Measurements from ENCODE around the gene LILRB5. TPM values are rescaled to one million over a fixed set of nuclear protein-coding genes. Genes with fewer than 3 reads are reported as not detected.

The LILRB5 gene
- total and polyA plus RNA-seq, 2 donors (not counting 1 experiment from before 2014, with no cell fraction given), result 0.05 TPM; not detected in 1

DNA sequence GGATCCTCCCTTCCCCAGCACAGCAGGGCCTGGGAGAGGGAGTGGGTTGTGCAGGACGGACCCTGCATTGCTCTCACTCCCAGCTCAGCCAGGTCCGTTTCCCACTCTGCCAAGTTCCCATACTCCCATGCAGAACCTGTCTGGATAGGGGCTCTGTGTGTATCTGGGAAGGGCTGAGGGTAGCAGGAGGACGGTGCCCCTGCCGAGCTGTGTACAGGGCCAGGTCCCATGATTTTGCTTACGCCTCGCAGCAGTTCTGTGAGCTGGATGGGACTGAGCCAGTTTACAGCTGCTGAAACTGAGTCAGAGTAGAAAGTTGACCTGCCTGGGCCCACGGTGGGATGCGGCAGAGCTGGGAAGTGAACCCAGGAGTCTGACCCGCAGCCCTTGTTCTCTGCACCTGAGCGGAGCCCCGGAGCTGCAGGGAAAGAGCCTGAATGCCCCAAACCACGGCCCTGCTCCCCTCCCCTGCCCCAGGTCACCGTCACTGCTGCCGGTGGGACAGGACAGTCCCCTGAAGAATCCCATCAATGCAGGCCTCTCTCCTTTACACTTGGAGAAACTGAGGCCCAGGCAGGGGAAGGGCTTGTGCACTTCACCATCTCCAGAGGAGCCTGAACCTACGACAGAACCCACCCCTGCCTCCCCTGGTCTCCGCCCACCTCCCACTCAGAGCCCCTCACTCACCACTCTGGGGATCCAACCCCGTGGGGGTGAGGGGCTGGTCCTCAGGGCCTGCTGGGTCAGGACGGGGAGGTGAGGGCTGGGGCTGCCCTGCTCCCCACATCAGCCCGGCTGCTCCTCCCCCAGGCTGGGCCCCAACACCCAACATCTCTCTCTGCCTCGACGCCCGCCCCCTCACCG lies 3.5 kb downstream of the LILRB5 start:
- intact Hi-C loops (cut with micrococcal nuclease), result no loop called here
- Histone ChIP-seq H3K27me3 (replicated peaks in 1 of 4; ENCODE audit: control extremely low read depth in 1 of 4, control insufficient read depth in 3 of 4, insufficient read depth in 4 of 4, low read length in 3 of 4) (peaks cover 0 to 40% (median 2%) of the 10 kb centered on the region in 4 experiments), H3K4me3 (ENCODE audit: control extremely low read depth in 1 of 5, extremely low read depth in 1 of 5, insufficient read depth in 1 of 5, low read depth in 2 of 5, low read length in 4 of 5) (no peak overlapping the region), H3K9me3 (ENCODE audit: control extremely low read depth in 1 of 3, control insufficient read depth in 2 of 3, insufficient read depth in 1 of 3, low read length in 2 of 3) (no peaks in the 10 kb centered on the region), H3K79me2 (ENCODE audit: control insufficient read depth, insufficient read depth, low read length) (no peaks in the 10 kb centered on the region), H3K36me3 (replicated peaks in 1 of 2; ENCODE audit: control extremely low read depth in 1 of 2, control insufficient read depth in 1 of 2, extremely low read depth in 1 of 2, insufficient read depth in 2 of 2, low read length in 1 of 2) (no peaks in the 10 kb centered on the region), H3K4me2 (replicated peaks; ENCODE audit: low read depth, low read length, poor library complexity, severe bottlenecking) (no peak overlapping the region), H3K4me1 (ENCODE audit: control insufficient read depth in 2 of 2, insufficient read depth in 2 of 2, low read length in 2 of 2) (no peaks in the 10 kb centered on the region), H2AFZ (ENCODE audit: insufficient read depth, low read depth, low read length, poor library complexity, severe bottlenecking) (no peak overlapping the region), H3K9ac (ENCODE audit: low read length) (no peak overlapping the region), H3K27ac (ENCODE audit: low read length in 2 of 2) (no peak overlapping the region), H4K20me1 (ENCODE audit: control insufficient read depth, insufficient read depth, low read length, poor library complexity, severe bottlenecking) (no peaks in the 10 kb centered on the region)
- H3K27me3 Mint-ChIP-seq, result peaks cover 30% of the 10 kb centered on the region
- ChIA-PET POLR2A (no interaction called here), CTCF (interaction anchor here (0.8 kb wide), 1 partner anchor 12 kb away, joined by 3 read pairs; no protein-coding TSS in a partner anchor)
- no peaks in the 10 kb centered on the region for H3K9me3 Mint-ChIP-seq (ENCODE audit: insufficient read depth)
- H3K27ac Mint-ChIP-seq, result no peak overlapping the region
- no peaks in the 10 kb centered on the region for H3K4me1 Mint-ChIP-seq
- TF ChIP-seq, protein P1, sequence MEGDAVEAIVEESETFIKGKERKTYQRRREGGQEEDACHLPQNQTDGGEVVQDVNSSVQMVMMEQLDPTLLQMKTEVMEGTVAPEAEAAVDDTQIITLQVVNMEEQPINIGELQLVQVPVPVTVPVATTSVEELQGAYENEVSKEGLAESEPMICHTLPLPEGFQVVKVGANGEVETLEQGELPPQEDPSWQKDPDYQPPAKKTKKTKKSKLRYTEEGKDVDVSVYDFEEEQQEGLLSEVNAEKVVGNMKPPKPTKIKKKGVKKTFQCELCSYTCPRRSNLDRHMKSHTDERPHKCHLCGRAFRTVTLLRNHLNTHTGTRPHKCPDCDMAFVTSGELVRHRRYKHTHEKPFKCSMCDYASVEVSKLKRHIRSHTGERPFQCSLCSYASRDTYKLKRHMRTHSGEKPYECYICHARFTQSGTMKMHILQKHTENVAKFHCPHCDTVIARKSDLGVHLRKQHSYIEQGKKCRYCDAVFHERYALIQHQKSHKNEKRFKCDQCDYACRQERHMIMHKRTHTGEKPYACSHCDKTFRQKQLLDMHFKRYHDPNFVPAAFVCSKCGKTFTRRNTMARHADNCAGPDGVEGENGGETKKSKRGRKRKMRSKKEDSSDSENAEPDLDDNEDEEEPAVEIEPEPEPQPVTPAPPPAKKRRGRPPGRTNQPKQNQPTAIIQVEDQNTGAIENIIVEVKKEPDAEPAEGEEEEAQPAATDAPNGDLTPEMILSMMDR (IDR thresholded peaks at IDR 0.05), result no peak
- TF ChIP-seq EZH2 (IDR thresholded peaks at IDR 0.05; ENCODE audit: borderline replicate concordance, insufficient read depth, low read depth, low read length, poor library complexity, severe bottlenecking), result no peak
- no peak for ATAC-seq (ENCODE audit: low read depth)
- 74% methylated on average over 19 of the region's 23 CpGs for WGBS (ENCODE audit: insufficient coverage)
- no peak for DNase-seq
- no peak overlapping the region for H3K4me3 Mint-ChIP-seq

DNA sequence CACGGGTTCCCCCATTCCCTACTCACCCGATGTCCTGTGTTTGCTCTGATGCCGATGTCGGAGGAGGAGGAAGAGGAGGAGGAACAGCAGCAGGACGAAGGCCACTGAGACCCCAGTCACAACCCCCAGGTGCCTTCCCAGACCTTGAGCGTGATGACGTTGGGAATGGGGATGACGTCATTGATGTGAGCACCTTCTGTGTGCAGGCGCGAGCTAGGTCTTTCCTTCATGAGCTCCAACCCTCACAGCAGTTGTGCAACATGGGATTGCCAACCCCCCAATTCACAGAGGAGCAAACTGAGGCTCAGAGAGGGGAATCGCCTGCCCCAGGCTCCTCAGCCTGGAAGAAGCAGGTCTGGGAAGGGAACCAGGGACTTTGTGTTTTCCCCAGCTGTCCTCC lies 4.2 kb downstream of the LILRB5 start:
- Mint-ChIP-seq H3K9me3 (ENCODE audit: insufficient read depth) (no peaks in the 10 kb centered on the region), H3K4me1 (peaks cover 5% of the 10 kb centered on the region), H3K27ac (no peak overlapping the region), H3K4me3 (no peak overlapping the region), H3K27me3 (peaks cover 30% of the 10 kb centered on the region)
- POLR2A ChIA-PET, result no interaction called here
- no peak overlapping the region for H3K4me2 ChIP-seq (replicated peaks; ENCODE audit: low read depth, low read length, poor library complexity, severe bottlenecking)
- H3K4me3 ChIP-seq (ENCODE audit: control extremely low read depth in 1 of 5, extremely low read depth in 1 of 5, insufficient read depth in 1 of 5, low read depth in 2 of 5, low read length in 4 of 5), result no peak overlapping the region
- no peaks in the 10 kb centered on the region for H3K79me2 ChIP-seq (ENCODE audit: control insufficient read depth, insufficient read depth, low read length)
- WGBS (ENCODE audit: insufficient coverage), result 82% methylated on average over 8 of the region's 11 CpGs
- peaks cover 0 to 39% (median 2%) of the 10 kb centered on the region in 4 experiments for H3K27me3 ChIP-seq (replicated peaks in 1 of 4; ENCODE audit: control extremely low read depth in 1 of 4, control insufficient read depth in 3 of 4, insufficient read depth in 4 of 4, low read length in 3 of 4)
- peaks cover 3% of the 10 kb centered on the region in 2 donors for H3K4me1 ChIP-seq (ENCODE audit: control insufficient read depth in 2 of 2, insufficient read depth in 2 of 2, low read length in 2 of 2)
- DNase-seq (no peak), ATAC-seq (ENCODE audit: low read depth) (no peak)
- TF ChIP-seq, protein P1 (IDR thresholded peaks at IDR 0.05), result no peak
- no peak for TF ChIP-seq EZH2 (IDR thresholded peaks at IDR 0.05; ENCODE audit: borderline replicate concordance, insufficient read depth, low read depth, low read length, poor library complexity, severe bottlenecking)
- H3K9ac ChIP-seq (ENCODE audit: low read length), result no peak overlapping the region
- intact Hi-C loops (cut with micrococcal nuclease), result no loop called here
- no peaks in the 10 kb centered on the region for H4K20me1 ChIP-seq (ENCODE audit: control insufficient read depth, insufficient read depth, low read length, poor library complexity, severe bottlenecking)
- H3K9me3 ChIP-seq (ENCODE audit: control extremely low read depth in 1 of 3, control insufficient read depth in 2 of 3, insufficient read depth in 1 of 3, low read length in 2 of 3), result no peaks in the 10 kb centered on the region
- H2AFZ ChIP-seq (ENCODE audit: insufficient read depth, low read depth, low read length, poor library complexity, severe bottlenecking), result no peak overlapping the region
- CTCF ChIA-PET, result no interaction called here
- no peak overlapping the region for H3K27ac ChIP-seq (ENCODE audit: low read length in 2 of 2)
- no peaks in the 10 kb centered on the region for H3K36me3 ChIP-seq (replicated peaks in 1 of 2; ENCODE audit: control extremely low read depth in 1 of 2, control insufficient read depth in 1 of 2, extremely low read depth in 1 of 2, insufficient read depth in 2 of 2, low read length in 1 of 2)

Data from B cell (primary cell).